AG04450 (cell line): ENCODE results near the gene COL13A1. TPM values are rescaled to one million over a fixed set of nuclear protein-coding genes. Genes with fewer than 3 reads are reported as not detected.

ENCODE experiments used
- CTCF ChIA-PET: fragments of 300-600, 350-600 bp; formaldehyde crosslinking; extraction: SDS; loops from one replicate; lab custom pipeline; 2022; ENCODE audit warnings: antibody characterized with exemption, inconsistent platforms; lab: Charles Lee
- POLR2A ChIA-PET: fragments of 350-600 bp; formaldehyde crosslinking; extraction: SDS; loops from one replicate; lab custom pipeline; 2021; ENCODE audit warnings: antibody characterized with exemption, inconsistent platforms; lab: Yijun Ruan, JAX
- DNase-seq: peaks from one replicate; pipeline ENCODE4 v3.0.0-alpha.2; 2011; ENCODE audit warnings: low read depth, low spot score
- H3K27ac ChIP-seq: one replicate; pipeline ENCODE4 v1.5.1; 2012; ENCODE audit warnings: low read depth, low read length, control low read depth
- H3K27me3 ChIP-seq: one replicate; pipeline ENCODE4 v1.6.0; 2012; ENCODE audit warnings: low read length; ENCODE audit not compliant: control insufficient read depth, insufficient read depth
- H3K4me3 ChIP-seq: 2 replicates; pipeline ENCODE4 v1.5.1; 2011; ENCODE audit warnings: mild to moderate bottlenecking, low read depth, low read length, control low read depth
- H3K9me3 ChIP-seq: 2 replicates; pipeline ENCODE4 v1.5.1; 2012; ENCODE audit warnings: low read length; ENCODE audit not compliant: control insufficient read depth, insufficient read depth
- polyA plus RNA-seq: library from polyadenylated mRNA; depleted of rRNA; stranded (reverse); fragments of >200 nt; gene quantifications from 2 replicates; pipeline ENCODE4 v1.2.3, GENCODE V29; 2011
- TF ChIP-seq, protein P1 (sequence below): IDR thresholded peaks from 2 replicates; pipeline ENCODE4 v1.5.1; 2011; ENCODE audit warnings: low read depth, low read length, control low read depth, inconsistent platforms

Gene COL13A1
- polyA plus RNA-seq, 1 experiment, result 13.1 TPM

DNA sequence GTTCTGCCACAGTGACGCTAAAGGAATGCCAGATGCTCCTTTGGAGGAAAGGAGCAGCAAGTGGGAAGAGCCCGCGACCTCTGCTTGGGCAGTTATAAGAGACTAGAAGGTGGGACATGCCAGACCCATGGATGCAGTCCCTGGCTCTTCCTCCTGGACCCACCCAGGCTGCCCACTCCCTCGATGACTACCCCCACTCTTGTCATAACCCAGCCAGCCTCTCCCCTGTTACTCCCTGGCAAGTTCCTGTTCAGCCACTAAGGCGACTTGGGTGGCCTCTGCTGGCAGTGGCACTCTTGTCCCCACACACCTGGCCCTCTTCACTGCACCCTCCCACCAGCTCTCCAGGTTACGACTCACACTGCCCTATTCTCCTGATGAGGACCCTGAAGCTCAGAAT lies 33.5 kb downstream of the COL13A1 start:
- H3K9me3 ChIP-seq, result no peaks in the 10 kb centered on the region
- no peak overlapping the region for H3K27ac ChIP-seq
- ChIA-PET POLR2A (no interaction called here), CTCF (interaction anchor here (0.7 to 1.6 kb wide), 3 partner anchors 48 to 123 kb away, joined by 3 to 5 read pairs (median 3); no protein-coding TSS in a partner anchor)
- H3K27me3 ChIP-seq, result no peaks in the 10 kb centered on the region
- DNase-seq, result no peak
- TF ChIP-seq, protein P1, sequence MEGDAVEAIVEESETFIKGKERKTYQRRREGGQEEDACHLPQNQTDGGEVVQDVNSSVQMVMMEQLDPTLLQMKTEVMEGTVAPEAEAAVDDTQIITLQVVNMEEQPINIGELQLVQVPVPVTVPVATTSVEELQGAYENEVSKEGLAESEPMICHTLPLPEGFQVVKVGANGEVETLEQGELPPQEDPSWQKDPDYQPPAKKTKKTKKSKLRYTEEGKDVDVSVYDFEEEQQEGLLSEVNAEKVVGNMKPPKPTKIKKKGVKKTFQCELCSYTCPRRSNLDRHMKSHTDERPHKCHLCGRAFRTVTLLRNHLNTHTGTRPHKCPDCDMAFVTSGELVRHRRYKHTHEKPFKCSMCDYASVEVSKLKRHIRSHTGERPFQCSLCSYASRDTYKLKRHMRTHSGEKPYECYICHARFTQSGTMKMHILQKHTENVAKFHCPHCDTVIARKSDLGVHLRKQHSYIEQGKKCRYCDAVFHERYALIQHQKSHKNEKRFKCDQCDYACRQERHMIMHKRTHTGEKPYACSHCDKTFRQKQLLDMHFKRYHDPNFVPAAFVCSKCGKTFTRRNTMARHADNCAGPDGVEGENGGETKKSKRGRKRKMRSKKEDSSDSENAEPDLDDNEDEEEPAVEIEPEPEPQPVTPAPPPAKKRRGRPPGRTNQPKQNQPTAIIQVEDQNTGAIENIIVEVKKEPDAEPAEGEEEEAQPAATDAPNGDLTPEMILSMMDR, result no peak
- H3K4me3 ChIP-seq, result no peak overlapping the region

DNA sequence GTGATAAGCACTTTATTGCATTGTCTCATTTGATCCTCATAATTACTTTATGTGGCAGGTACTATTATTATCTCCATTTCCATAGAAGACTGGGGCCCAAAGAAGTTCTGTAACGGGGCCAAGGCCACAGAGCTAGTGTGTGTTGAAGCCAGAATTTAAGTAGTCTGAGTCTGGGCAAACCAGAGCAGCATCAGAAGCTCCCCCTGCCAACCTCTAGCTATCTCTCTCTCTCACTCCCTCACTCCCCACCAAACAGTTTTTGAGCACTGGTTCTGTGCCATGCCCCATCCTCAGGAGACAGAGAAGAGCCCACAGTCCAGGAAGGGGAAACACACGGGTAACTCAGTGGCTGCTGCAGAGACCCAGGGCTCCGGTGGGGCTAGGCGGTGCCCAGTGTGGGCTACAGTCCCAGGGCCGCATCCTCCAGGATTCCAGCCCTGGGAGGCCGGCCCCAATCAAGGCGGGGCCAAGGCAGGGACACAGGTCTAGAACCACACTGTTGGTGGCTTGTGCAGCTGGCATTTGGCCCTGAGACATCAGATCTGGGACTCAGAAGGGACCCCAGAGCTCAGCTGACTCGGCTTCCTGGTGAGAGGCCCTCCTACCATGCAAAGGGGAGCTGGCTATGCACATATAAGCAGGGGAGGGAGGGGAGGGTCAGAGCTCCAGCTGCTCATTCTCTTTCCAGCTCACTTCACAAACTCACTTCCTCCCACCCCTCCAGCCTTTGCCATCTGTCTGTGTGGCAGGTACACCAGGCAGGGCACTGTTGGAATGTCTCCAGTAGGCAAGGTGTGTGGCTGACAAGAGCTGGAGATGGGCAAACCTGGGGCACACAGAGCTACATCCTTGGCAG lies 34.4 kb downstream of the COL13A1 start:
- Histone ChIP-seq H3K4me3 (no peak overlapping the region), H3K27me3 (no peaks in the 10 kb centered on the region), H3K27ac (no peak overlapping the region), H3K9me3 (no peaks in the 10 kb centered on the region)
- POLR2A ChIA-PET, result no interaction called here
- DNase-seq, result no peak
- CTCF ChIA-PET, result interaction anchor here (0.9 to 1.6 kb wide), 2 partner anchors 47 to 78 kb away, joined by 3 to 5 read pairs; no protein-coding TSS in a partner anchor
- TF ChIP-seq, protein P1, result no peak

- DNase-seq, result no peak
- no peak overlapping the region for H3K4me3 ChIP-seq
- CTCF ChIA-PET, result interaction anchor here (0.9 to 1.6 kb wide), 2 partner anchors 47 to 78 kb away, joined by 3 to 5 read pairs; no protein-coding TSS in a partner anchor
- TF ChIP-seq, protein P1, result no peak
- H3K27ac ChIP-seq, result no peak overlapping the region
- H3K9me3 ChIP-seq, result no peaks in the 10 kb centered on the region
- no peaks in the 10 kb centered on the region for H3K27me3 ChIP-seq
- POLR2A ChIA-PET, result no interaction called here
Observed at GRCh38 chr10:69836731-69837030, 35.0 kb downstream of the COL13A1 start.

DNA sequence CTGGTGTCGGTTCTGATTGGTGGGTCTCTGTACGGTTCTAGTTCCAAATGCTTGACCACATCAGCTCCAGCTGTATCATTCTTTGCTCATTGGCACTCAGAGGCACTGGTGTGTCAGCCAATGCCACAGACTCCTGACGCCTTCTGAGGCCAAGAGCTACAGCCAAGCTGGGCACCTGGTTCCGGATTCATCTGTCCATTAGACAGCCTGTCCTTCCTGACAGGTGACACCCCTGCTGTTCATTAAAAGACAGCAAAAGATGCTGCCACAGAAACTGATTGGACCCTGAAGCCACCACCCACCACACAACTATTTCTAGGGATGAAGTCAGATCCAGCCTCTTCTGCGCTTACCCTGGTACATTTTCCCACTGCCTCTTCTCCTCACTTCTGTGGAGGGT lies 35.6 kb downstream of the COL13A1 start:
- no peak for DNase-seq

DNA sequence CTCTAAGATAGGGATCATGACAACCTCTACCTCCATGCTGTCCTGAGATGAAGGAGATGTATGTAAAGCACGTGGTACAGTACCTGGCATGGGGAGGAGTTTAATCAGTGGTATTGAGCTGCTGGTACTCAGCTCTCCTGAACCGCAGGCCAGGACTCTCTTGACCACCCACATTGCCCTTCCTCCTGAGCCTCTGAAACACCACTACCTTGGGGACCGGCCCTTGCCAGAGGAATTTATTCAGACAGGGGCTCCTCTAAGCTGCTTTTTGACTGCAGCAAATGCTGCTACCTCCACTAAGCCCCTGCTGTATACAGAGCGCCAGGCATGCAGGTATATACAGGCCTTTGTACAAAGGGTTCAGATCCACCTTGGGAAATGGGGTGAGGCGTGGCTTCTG lies 36.7 kb downstream of the COL13A1 start:
- Histone ChIP-seq H3K4me3 (no peak overlapping the region), H3K27ac (no peak overlapping the region), H3K9me3 (no peaks in the 10 kb centered on the region), H3K27me3 (no peaks in the 10 kb centered on the region)
- ChIA-PET POLR2A (no interaction called here), CTCF (interaction anchor here (1.1 to 1.5 kb wide), 2 partner anchors 39 to 76 kb away, joined by 3 to 4 read pairs; no protein-coding TSS in a partner anchor)
- TF ChIP-seq, protein P1, result no peak
- no peak for DNase-seq

More for the DNA sequence above, 35.6 kb downstream of the COL13A1 start:
- H3K27ac ChIP-seq, result no peak overlapping the region
- TF ChIP-seq, protein P1, result no peak
- ChIA-PET CTCF (no interaction called here), POLR2A (no interaction called here)
- no peaks in the 10 kb centered on the region for H3K27me3 ChIP-seq
- H3K4me3 ChIP-seq, result no peak overlapping the region
- H3K9me3 ChIP-seq, result no peaks in the 10 kb centered on the region
